GM19099 (cell line): ENCODE results near the gene SLC25A21.

Experiments
- POLR2A ChIP-seq: IDR thresholded peaks from 3 replicates; pipeline ENCODE4 v1.6.1; 2011; ENCODE audit warnings: low read depth; ENCODE audit not compliant: insufficient read length; ENCODE audit errors: extremely low read depth

The SLC25A21 gene

GRCh38 chr14:36666416-36667206 is 505.8 kb downstream of the SLC25A21 start:
- no peak for TF ChIP-seq POLR2A

GRCh38 chr14:36665887-36666415 is 506.5 kb downstream of the SLC25A21 start:
- TF ChIP-seq POLR2A, result no peak

GRCh38 chr14:36664322-36665193 is 507.8 kb downstream of the SLC25A21 start:
- no peak for TF ChIP-seq POLR2A

GRCh38 chr14:36663404-36664321 is 508.7 kb downstream of the SLC25A21 start:
- no peak for TF ChIP-seq POLR2A

GRCh38 chr14:36662543-36663403 is 509.6 kb downstream of the SLC25A21 start:
- TF ChIP-seq POLR2A, result no peak

- TF ChIP-seq POLR2A, result no peak
Measured at GRCh38 chr14:36662258-36662542, 510.2 kb downstream of the SLC25A21 start.

GRCh38 chr14:36661506-36662257 is 510.7 kb downstream of the SLC25A21 start, which contains the start of gene PAX9:
Gene PAX9, plus strand, starts transcription at chr14:36661860. Its CDS starts 230 bp downstream, at chr14:36662090.
- no peak for TF ChIP-seq POLR2A

GRCh38 chr14:36660736-36661505 is 511.5 kb downstream of the SLC25A21 start:
- TF ChIP-seq POLR2A, result no peak

GRCh38 chr14:36659822-36660735 is 512.3 kb downstream of the SLC25A21 start:
- TF ChIP-seq POLR2A, result no peak

GRCh38 chr14:36659010-36659821 is 513.2 kb downstream of the SLC25A21 start:
- no peak for TF ChIP-seq POLR2A
